HG03039 (cell line): ENCODE data around the gene RAP1GAP.
A peak's percentile ranks its signal among the peaks of the same experiment; 100 is the strongest.

Experiments
- ATAC-seq: cut with Tn5 transposase; IDR thresholded peaks from one replicate; pipeline ENCODE4 v1.9.1; 2021; ENCODE audit warnings: mild to moderate bottlenecking, moderate library complexity; ENCODE audit not compliant: unreplicated experiment

The RAP1GAP gene

GRCh38 chr1:21614419-21615115 is 54.6 kb downstream of the RAP1GAP start:
- no peak for ATAC-seq

- ATAC-seq: no peak
Observed at GRCh38 chr1:21613072-21613867, 55.9 kb downstream of the RAP1GAP start.

DNA sequence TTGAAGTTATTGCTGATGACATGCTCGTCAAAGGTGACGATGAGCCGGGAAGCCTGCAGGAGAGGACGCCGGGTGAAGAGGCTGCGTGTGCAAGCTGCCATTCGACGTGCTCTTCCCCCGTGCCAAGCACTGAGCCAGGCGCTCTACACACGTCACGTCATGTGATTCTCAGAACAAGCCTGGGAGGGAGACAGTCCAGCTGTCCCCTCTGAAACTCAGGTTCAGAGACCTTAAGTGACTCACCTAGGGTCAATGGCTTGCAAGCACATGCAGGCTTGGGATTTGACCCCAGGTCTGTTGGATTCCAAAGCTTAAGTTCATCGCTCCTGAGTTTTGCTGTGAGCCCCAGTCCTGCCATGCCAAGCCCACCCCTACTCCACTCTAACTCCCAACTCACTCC is 57.1 kb downstream of the RAP1GAP start:
- ATAC-seq: no peak

- no peak for ATAC-seq
Observed at GRCh38 chr1:21610989-21611785, 58.0 kb downstream of the RAP1GAP start.

- no peak for ATAC-seq
Observed at GRCh38 chr1:21610027-21610426, 59.1 kb downstream of the RAP1GAP start.

DNA sequence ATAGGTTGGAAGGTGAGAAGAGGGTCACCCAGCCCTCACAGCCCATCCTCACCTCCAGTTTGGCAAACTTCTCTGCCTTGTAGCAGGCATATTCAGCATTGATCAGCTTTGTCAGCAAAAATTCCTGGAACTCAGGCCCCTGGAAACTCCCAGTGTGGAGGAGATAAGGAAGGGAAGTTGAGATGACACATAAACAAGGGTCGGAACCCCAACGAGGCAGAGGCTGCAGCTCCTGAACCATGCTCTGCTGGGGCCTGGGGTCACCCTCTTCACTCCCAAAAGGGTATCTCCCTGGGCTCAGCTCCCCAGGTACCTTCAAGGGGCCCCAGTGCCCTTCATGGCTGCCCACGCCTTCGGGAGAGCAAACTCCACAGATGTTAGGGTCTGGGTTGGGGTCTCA is 60.4 kb downstream of the RAP1GAP start:
- ATAC-seq: no peak

- ATAC-seq: peak; percentile 71
Observed at GRCh38 chr1:21607549-21608529, 61.3 kb downstream of the RAP1GAP start.

DNA sequence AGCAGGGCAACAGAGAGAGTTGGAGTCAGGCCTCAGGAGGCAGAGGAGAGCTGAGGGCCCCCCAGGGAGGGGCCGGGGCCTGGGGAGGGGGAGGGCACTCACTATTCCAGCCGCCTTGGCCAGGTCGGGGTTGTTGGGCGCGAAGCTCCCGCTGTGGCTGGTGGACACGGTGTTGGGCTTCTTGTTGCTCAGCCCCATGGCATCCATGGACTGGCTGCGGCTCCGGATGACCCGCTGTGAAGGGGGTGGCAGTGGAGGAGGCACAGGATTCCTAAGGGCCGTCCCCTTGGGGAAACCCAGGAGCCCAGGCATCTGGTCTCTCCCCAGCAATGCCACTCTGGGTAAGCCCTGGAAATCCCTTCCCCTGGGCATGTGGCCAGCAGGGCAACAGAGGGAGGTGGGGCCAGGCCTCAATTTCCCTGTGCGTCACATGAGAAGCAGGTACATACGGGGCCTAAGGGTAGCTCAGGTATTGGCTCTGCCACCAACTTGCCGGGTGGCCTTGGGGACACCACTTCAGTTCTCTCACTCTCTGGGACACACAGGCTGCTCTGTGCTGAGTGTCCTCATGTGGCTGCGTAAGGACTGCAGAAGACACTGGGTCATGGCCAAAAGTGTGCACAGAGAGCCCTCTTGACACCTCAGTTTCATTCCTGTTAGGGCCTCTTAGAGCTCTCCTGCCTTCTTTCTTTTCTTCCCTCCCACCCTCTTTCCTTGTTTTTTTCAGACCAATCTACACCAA is 63.0 kb downstream of the RAP1GAP start:
- no peak for ATAC-seq

- no peak for ATAC-seq
Observed at GRCh38 chr1:21605012-21605715, 64.0 kb downstream of the RAP1GAP start.

DNA sequence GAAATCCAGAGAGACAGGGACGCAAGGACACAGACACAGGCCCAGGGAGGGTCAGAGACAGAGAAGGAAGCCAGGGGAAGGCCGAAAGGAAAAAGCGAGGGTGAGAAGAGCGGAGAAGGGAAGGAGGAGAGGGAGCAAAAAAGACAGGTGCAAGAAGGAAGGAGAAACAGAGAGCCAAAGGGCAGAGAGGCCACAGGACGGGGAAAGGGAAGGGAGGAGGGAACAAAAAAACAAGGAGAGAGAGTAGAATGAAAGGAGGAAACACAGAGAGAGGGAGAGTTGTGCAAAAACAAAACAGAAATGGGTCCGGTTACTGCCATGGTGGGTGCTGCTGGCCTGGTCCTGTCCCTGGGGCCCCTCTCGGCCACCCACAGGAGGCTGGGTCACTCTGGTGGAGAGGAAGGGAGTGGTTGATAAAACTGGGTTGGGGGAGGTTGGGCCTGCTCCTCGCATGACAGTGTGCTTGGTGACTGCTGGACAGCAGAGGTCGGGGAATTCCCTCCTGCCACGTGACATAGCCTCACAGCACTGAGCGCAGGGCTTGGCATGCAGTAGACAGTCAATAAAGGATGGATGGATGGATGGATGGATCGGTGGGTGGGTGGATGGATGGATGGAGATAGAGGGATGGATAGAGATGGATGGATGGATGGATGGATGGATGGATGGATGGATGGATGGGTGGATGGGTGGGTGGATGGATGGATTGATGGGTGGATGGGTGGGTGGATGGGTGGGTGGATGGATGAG is 64.8 kb downstream of the RAP1GAP start:
- no peak for ATAC-seq

GRCh38 chr1:21603177-21604138 is 65.7 kb downstream of the RAP1GAP start:
- no peak for ATAC-seq

DNA sequence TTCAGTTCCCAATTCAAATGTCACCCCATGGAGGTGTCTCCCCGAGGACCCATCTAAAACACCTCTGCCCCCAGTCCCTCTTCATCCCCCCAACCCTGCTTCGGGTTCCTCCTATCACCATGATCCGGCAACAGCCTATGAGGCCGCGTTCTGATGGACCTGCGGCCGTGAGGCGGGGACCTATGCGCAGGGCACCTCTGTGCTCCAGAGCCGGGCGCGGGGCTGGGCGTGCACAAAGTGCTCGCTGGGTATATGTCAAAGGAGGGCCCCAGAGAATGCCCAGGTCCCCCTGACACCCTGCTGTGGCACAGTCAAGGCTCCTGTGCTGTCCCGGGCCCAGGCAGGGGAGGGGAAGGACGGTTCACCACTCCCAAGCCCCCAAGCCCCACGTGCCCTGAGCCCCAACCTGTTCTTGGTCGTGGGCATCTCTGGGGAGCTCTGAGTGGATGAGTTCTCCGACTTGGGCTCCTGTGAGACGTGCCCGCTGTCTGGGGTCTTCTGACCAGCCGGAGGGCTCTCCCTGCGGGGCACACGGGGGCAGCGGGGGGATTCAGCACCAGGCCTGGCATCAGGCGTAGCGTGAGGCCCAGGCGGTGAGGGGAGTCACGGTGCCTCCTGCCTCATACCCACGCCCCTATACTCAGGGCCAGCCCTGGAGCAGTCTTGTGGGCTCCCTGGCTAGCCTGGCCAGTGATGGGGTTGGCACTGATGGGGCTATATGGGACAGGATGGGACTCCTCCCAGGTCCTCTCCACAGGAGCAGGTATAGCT is 67.7 kb downstream of the RAP1GAP start:
- ATAC-seq: no peak

DNA sequence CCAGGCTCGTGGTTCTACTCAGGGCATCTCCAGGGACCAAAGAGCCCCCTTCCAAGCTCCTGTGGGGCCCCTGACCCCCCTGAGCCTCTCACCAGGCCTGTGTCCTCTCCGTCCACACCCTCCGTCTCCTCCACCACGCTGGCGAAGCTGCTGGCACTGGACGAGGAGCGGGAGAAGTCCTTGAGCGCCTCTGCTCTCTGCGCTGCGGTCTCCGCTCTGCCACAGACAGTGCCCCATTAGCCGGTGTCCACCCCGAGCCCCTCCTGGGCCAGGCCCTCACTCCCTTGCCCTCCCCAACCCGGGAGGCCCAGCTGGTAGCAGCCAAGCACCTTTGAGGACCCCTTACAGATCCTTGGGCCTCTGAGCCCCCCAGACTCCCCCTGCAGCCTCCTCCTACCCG is 69.8 kb downstream of the RAP1GAP start:
- ATAC-seq: no peak

DNA sequence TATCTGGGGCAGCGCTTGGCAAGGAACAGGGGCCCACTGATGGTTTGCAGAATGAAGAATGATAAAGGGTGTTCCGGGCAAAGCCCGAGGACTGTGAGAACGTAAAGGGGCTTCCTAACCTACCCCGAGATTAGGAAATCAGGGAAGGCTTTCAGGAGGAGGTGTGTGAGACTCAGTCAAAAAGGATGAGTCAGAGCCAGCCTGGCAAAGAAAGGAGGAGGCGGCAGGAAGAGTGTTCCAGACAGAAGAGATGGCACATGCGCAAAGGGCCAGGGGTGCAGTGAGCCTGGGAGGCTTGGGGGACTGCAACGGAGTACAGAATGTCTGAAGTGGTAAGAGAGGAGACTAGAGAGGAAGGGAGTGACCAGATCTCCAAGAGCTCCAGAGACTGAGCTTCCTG is 70.3 kb downstream of the RAP1GAP start:
- no peak for ATAC-seq

GRCh38 chr1:21598417-21598816 is 70.7 kb downstream of the RAP1GAP start:
- ATAC-seq: no peak

- no peak for ATAC-seq
Observed at GRCh38 chr1:21597753-21598152, 71.4 kb downstream of the RAP1GAP start.

DNA sequence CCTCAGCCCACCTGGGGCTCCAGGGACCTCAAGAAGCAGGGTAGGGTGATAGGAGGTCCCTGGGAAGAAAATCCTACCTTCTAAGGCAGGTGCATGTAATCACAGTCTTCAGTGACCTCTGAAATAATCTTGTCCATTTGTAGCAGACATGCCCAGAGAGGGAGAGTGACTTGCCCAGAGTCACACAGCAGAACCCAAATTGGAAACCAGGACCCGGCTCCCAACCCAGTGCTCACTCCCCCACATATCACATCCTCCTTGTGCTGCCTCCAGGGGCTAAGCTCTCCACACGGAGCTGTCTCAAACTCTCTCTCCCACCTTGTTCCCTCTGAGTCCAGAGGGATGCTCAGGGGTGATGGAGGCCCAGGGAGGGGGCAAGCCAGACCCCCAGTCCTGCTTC is 72.5 kb downstream of the RAP1GAP start:
- no peak for ATAC-seq
